ENCODE results near the gene ARMC10.
"Not testable (repeated sequence)": the region's sequence is repeated elsewhere in the genome, so short reads cannot be mapped to it uniquely, and the experiment has no call there.

Gene ARMC10

GRCh38 chr7:103074519-103075336 lies at the start of gene ARMC10, which contains the start of gene FBXL13:
ARMC10 (plus strand) TSS chr7:103075140; CDS start chr7:103075273, 133 bp downstream.
FBXL13 (minus strand) TSS chr7:103074796.
- DNase-seq: peak; percentile 90

GRCh38 chr7:103025341-103025740 lies 49.6 kb upstream of the ARMC10 start:
- peak; percentile 83 for DNase-seq

GRCh38 chr7:103031024-103031423 lies 43.9 kb upstream of the ARMC10 start:
- DNase-seq: no peak

GRCh38 chr7:103031781-103032180 lies 43.2 kb upstream of the ARMC10 start:
- no peak for DNase-seq

- DNase-seq: not testable (repeated sequence)
Observed at GRCh38 chr7:103034318-103034717, 40.6 kb upstream of the ARMC10 start.

- no peak for DNase-seq
Observed at GRCh38 chr7:103037476-103037822, 37.5 kb upstream of the ARMC10 start.

- peak; percentile 5 for DNase-seq
Observed at GRCh38 chr7:103037823-103038739, 36.9 kb upstream of the ARMC10 start.

GRCh38 chr7:103041815-103042214 lies 33.1 kb upstream of the ARMC10 start:
- DNase-seq: not testable (repeated sequence)

- DNase-seq: no peak
Observed at GRCh38 chr7:103048833-103049232, 26.1 kb upstream of the ARMC10 start.

GRCh38 chr7:103051519-103051918 lies 23.4 kb upstream of the ARMC10 start:
- DNase-seq: no peak

- DNase-seq: not testable (repeated sequence)
Observed at GRCh38 chr7:103056006-103056405, 18.9 kb upstream of the ARMC10 start.

- no peak for DNase-seq
Observed at GRCh38 chr7:103058122-103058521, 16.8 kb upstream of the ARMC10 start.

GRCh38 chr7:103059471-103059870 lies 15.5 kb upstream of the ARMC10 start:
- no peak for DNase-seq

GRCh38 chr7:103063895-103064294 lies 11.0 kb upstream of the ARMC10 start:
- no peak for DNase-seq

GRCh38 chr7:103065667-103066066 lies 9.3 kb upstream of the ARMC10 start:
- peak; percentile 75 for DNase-seq

- DNase-seq: no peak
Observed at GRCh38 chr7:103068414-103069403, 6.2 kb upstream of the ARMC10 start.

- DNase-seq: no peak
Observed at GRCh38 chr7:103071000-103071399, 3.9 kb upstream of the ARMC10 start.

GRCh38 chr7:103073989-103074518 lies 886 bp upstream of the ARMC10 start:
- DNase-seq: no peak

- peak; percentile 39 for DNase-seq
Observed at GRCh38 chr7:103075337-103075918, 488 bp downstream of the ARMC10 start.

- no peak for DNase-seq
Observed at GRCh38 chr7:103076764-103077163, 1.8 kb downstream of the ARMC10 start.

GRCh38 chr7:103077318-103077717 lies 2.4 kb downstream of the ARMC10 start:
- DNase-seq: no peak

- DNase-seq: not testable (repeated sequence)
Observed at GRCh38 chr7:103078226-103078625, 3.3 kb downstream of the ARMC10 start.

Data from hematopoietic multipotent progenitor cell treated with erythropoietin and hydrocortisone succinate and interleukin-3 and kit ligand, for 8 days (in vitro differentiated cells).